ENCODE results near the gene SAMD15.

The SAMD15 gene

GRCh38 chr14:77347751-77348150 is 29.4 kb upstream of the SAMD15 start:
- Histone ChIP-seq H3K9ac (ENCODE audit: low read length) (no peak overlapping the region), H3K79me1 (replicated peaks; ENCODE audit: low read length, poor library complexity, severe bottlenecking) (peaks cover 9% of the 10 kb centered on the region), H3K4ac (ENCODE audit: low read depth in 1 of 2, low read length in 2 of 2) (no peak overlapping the region), H2AFZ (ENCODE audit: low read depth, low read length) (no peak overlapping the region), H3K4me3 (ENCODE audit: insufficient read depth in 1 of 2, low read depth in 1 of 2, low read length in 2 of 2) (no peak overlapping the region), H3K27me3 (ENCODE audit: control insufficient read depth in 1 of 2, insufficient read depth in 1 of 2, low read length in 2 of 2) (no peaks in the 10 kb centered on the region), H4K8ac (ENCODE audit: low read length) (no peak overlapping the region), H3K14ac (ENCODE audit: low read length in 2 of 2) (no peak overlapping the region), H3K4me1 (ENCODE audit: control insufficient read depth, insufficient read depth, low read depth, low read length) (no peaks in the 10 kb centered on the region), H3K27ac (ENCODE audit: low read length, poor library complexity, severe bottlenecking) (no peak overlapping the region), H2BK12ac (ENCODE audit: low read length in 2 of 2) (no peak overlapping the region), H3K18ac (ENCODE audit: low read depth in 1 of 2, low read length in 2 of 2) (no peak overlapping the region), H3K4me2 (ENCODE audit: low read length, poor library complexity, severe bottlenecking) (no peak overlapping the region), H3K9me3 (ENCODE audit: control insufficient read depth, low read length) (no peaks in the 10 kb centered on the region), H4K91ac (ENCODE audit: low read length) (no peak overlapping the region), H2AK5ac (ENCODE audit: low read length, severe bottlenecking) (no peak overlapping the region), H2BK5ac (ENCODE audit: low read depth, low read length, poor library complexity, severe bottlenecking) (no peak overlapping the region), H3K23ac (ENCODE audit: low read length in 2 of 2) (no peak overlapping the region), H3K36me3 (ENCODE audit: control insufficient read depth in 1 of 2, insufficient read depth in 2 of 2, low read depth in 1 of 2, low read length in 2 of 2) (peaks cover 0 to 34% of the 10 kb centered on the region in 2 experiments), H2BK120ac (ENCODE audit: low read depth, low read length) (no peak overlapping the region), H2BK15ac (ENCODE audit: low read depth, poor library complexity, severe bottlenecking) (no peak overlapping the region)
- no peak for DNase-seq
- WGBS: 100% methylated on average over 1 of the region's 3 CpGs

DNA sequence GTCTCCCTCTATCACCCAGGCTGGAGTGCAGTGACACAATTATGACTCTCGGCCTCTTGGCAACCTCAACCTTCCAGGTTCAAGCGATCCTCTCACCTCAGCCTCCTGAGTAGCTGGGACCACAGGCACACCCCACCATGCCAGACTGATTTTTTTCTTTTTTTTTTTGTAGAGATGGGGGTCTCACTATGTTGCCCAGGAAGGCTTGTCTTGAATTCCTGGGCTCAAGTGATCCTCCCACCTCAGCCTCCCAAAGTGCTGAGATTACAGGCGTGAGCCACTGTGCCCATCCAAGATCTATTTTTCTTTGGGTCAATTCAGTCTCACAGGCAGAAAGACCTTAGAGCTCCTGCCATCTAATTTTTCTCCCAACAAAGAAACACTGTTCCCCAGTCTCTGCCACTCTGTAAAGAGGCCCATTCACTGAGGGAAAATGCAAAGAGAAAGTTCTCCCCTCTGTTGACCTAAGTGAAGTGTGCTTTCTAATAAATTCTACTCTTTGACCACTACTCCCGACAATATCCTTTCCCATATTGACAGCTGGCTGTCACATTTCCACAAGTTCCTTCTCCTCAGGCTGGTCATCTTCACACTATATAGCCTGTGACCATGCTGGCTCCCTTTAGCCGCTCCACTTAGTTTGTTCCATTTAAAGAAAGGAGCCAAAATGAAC is 23.6 kb upstream of the SAMD15 start:
- no peak overlapping the region for H2AK5ac ChIP-seq (ENCODE audit: low read length, severe bottlenecking)
- DNase-seq: no peak
- no peak overlapping the region for H3K4me3 ChIP-seq (ENCODE audit: insufficient read depth in 1 of 2, low read depth in 1 of 2, low read length in 2 of 2)
- no peak overlapping the region for H2BK12ac ChIP-seq (ENCODE audit: low read length in 2 of 2)
- H2BK120ac ChIP-seq (ENCODE audit: low read depth, low read length): no peak overlapping the region
- no peak overlapping the region for H3K4ac ChIP-seq (ENCODE audit: low read depth in 1 of 2, low read length in 2 of 2)
- 92% methylated on average over 4 of the region's 5 CpGs for WGBS
- H3K79me1 ChIP-seq (replicated peaks; ENCODE audit: low read length, poor library complexity, severe bottlenecking): peaks cover 10% of the 10 kb centered on the region
- H3K9me3 ChIP-seq (ENCODE audit: control insufficient read depth, low read length): no peaks in the 10 kb centered on the region
- H2BK5ac ChIP-seq (ENCODE audit: low read depth, low read length, poor library complexity, severe bottlenecking): no peak overlapping the region
- H3K18ac ChIP-seq (ENCODE audit: low read depth in 1 of 2, low read length in 2 of 2): no peak overlapping the region
- no peaks in the 10 kb centered on the region for H3K4me1 ChIP-seq (ENCODE audit: control insufficient read depth, insufficient read depth, low read depth, low read length)
- no peak overlapping the region for H3K4me2 ChIP-seq (ENCODE audit: low read length, poor library complexity, severe bottlenecking)
- no peak overlapping the region for H4K91ac ChIP-seq (ENCODE audit: low read length)
- H4K8ac ChIP-seq (ENCODE audit: low read length): no peak overlapping the region
- H2BK15ac ChIP-seq (ENCODE audit: low read depth, poor library complexity, severe bottlenecking): no peak overlapping the region
- no peak overlapping the region for H3K9ac ChIP-seq (ENCODE audit: low read length)
- no peak overlapping the region for H2AFZ ChIP-seq (ENCODE audit: low read depth, low read length)
- H3K27me3 ChIP-seq (ENCODE audit: control insufficient read depth in 1 of 2, insufficient read depth in 1 of 2, low read length in 2 of 2): no peaks in the 10 kb centered on the region
- no peak overlapping the region for H3K23ac ChIP-seq (ENCODE audit: low read length in 2 of 2)
- no peak overlapping the region for H3K27ac ChIP-seq (ENCODE audit: low read length, poor library complexity, severe bottlenecking)
- peaks cover 0 to 18% of the 10 kb centered on the region in 2 experiments for H3K36me3 ChIP-seq (ENCODE audit: control insufficient read depth in 1 of 2, insufficient read depth in 2 of 2, low read depth in 1 of 2, low read length in 2 of 2)
- no peak overlapping the region for H3K14ac ChIP-seq (ENCODE audit: low read length in 2 of 2)

GRCh38 chr14:77355811-77356210 is 21.4 kb upstream of the SAMD15 start:
- no peak overlapping the region for H3K23ac ChIP-seq (ENCODE audit: low read length in 2 of 2)
- no peak overlapping the region for H4K91ac ChIP-seq (ENCODE audit: low read length)
- H2BK12ac ChIP-seq (ENCODE audit: low read length in 2 of 2): no peak overlapping the region
- no peak overlapping the region for H3K4me2 ChIP-seq (ENCODE audit: low read length, poor library complexity, severe bottlenecking)
- H3K79me1 ChIP-seq (replicated peaks; ENCODE audit: low read length, poor library complexity, severe bottlenecking): peaks cover 8% of the 10 kb centered on the region
- no peak overlapping the region for H4K8ac ChIP-seq (ENCODE audit: low read length)
- DNase-seq: no peak
- H3K9me3 ChIP-seq (ENCODE audit: control insufficient read depth, low read length): no peaks in the 10 kb centered on the region
- H2BK120ac ChIP-seq (ENCODE audit: low read depth, low read length): no peak overlapping the region
- no peak overlapping the region for H2BK15ac ChIP-seq (ENCODE audit: low read depth, poor library complexity, severe bottlenecking)
- no peak overlapping the region for H3K14ac ChIP-seq (ENCODE audit: low read length in 2 of 2)
- WGBS: 95% methylated on average over 4 of the region's 4 CpGs
- no peak overlapping the region for H3K4ac ChIP-seq (ENCODE audit: low read depth in 1 of 2, low read length in 2 of 2)
- H3K27ac ChIP-seq (ENCODE audit: low read length, poor library complexity, severe bottlenecking): no peak overlapping the region
- H2BK5ac ChIP-seq (ENCODE audit: low read depth, low read length, poor library complexity, severe bottlenecking): no peak overlapping the region
- no peak overlapping the region for H3K18ac ChIP-seq (ENCODE audit: low read depth in 1 of 2, low read length in 2 of 2)
- no peak overlapping the region for H3K4me3 ChIP-seq (ENCODE audit: insufficient read depth in 1 of 2, low read depth in 1 of 2, low read length in 2 of 2)
- no peak overlapping the region for H2AK5ac ChIP-seq (ENCODE audit: low read length, severe bottlenecking)
- H3K36me3 ChIP-seq (ENCODE audit: control insufficient read depth in 1 of 2, insufficient read depth in 2 of 2, low read depth in 1 of 2, low read length in 2 of 2): peaks cover 0 to 2% of the 10 kb centered on the region in 2 experiments
- H3K4me1 ChIP-seq (ENCODE audit: control insufficient read depth, insufficient read depth, low read depth, low read length): no peaks in the 10 kb centered on the region
- H3K9ac ChIP-seq (ENCODE audit: low read length): no peak overlapping the region
- no peak overlapping the region for H2AFZ ChIP-seq (ENCODE audit: low read depth, low read length)
- H3K27me3 ChIP-seq (ENCODE audit: control insufficient read depth in 1 of 2, insufficient read depth in 1 of 2, low read length in 2 of 2): no peaks in the 10 kb centered on the region

DNA sequence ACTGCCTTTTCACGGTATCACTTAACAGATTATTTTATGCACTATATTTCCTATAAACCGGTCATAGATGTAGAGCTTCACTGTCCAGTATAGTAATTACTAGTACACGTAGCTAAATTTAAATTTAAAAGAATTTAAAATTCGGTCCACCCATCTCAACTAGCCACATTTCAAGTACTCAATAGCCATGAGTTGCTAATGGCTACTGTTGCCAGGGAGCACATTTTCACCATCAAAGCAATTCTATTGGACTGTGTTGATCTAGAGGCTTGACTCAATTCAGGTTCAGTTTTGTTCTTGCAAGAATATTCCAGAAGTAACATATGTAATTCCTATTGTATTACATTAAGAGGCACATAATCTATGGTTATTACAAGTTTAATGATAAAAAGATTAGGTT is 20.3 kb upstream of the SAMD15 start:
- Histone ChIP-seq H3K4me3 (ENCODE audit: insufficient read depth in 1 of 2, low read depth in 1 of 2, low read length in 2 of 2) (no peak overlapping the region), H3K9ac (ENCODE audit: low read length) (no peak overlapping the region), H3K36me3 (ENCODE audit: control insufficient read depth in 1 of 2, insufficient read depth in 2 of 2, low read depth in 1 of 2, low read length in 2 of 2) (no peaks in the 10 kb centered on the region), H3K14ac (ENCODE audit: low read length in 2 of 2) (no peak overlapping the region), H2BK5ac (ENCODE audit: low read depth, low read length, poor library complexity, severe bottlenecking) (no peak overlapping the region), H4K91ac (ENCODE audit: low read length) (no peak overlapping the region), H2BK15ac (ENCODE audit: low read depth, poor library complexity, severe bottlenecking) (no peak overlapping the region), H3K4me2 (ENCODE audit: low read length, poor library complexity, severe bottlenecking) (no peak overlapping the region), H2BK12ac (ENCODE audit: low read length in 2 of 2) (no peak overlapping the region), H3K4ac (ENCODE audit: low read depth in 1 of 2, low read length in 2 of 2) (no peak overlapping the region), H2BK120ac (ENCODE audit: low read depth, low read length) (no peak overlapping the region), H4K8ac (ENCODE audit: low read length) (no peak overlapping the region), H3K79me1 (replicated peaks; ENCODE audit: low read length, poor library complexity, severe bottlenecking) (peaks cover 10% of the 10 kb centered on the region), H3K27me3 (ENCODE audit: control insufficient read depth in 1 of 2, insufficient read depth in 1 of 2, low read length in 2 of 2) (no peaks in the 10 kb centered on the region), H3K4me1 (ENCODE audit: control insufficient read depth, insufficient read depth, low read depth, low read length) (no peaks in the 10 kb centered on the region), H3K27ac (ENCODE audit: low read length, poor library complexity, severe bottlenecking) (no peak overlapping the region), H3K23ac (ENCODE audit: low read length in 2 of 2) (no peak overlapping the region), H3K9me3 (ENCODE audit: control insufficient read depth, low read length) (no peaks in the 10 kb centered on the region), H2AK5ac (ENCODE audit: low read length, severe bottlenecking) (no peak overlapping the region), H2AFZ (ENCODE audit: low read depth, low read length) (no peak overlapping the region), H3K18ac (ENCODE audit: low read depth in 1 of 2, low read length in 2 of 2) (no peak overlapping the region)
- WGBS: 100% methylated on average over 3 of the region's 4 CpGs
- DNase-seq: no peak

Data from mesenchymal stem cell (in vitro differentiated cells and primary cell).